Activated CD4-positive, alpha-beta T cell treated with anti-CD3 and anti-CD28 coated beads for 48 hours (primary cell): Measurements from ENCODE around the gene PELO.
"Not testable (repeated sequence)": the region's sequence is repeated elsewhere in the genome, so short reads cannot be mapped to it uniquely, and the experiment has no call there.

Experiments used
- DNase-seq: peaks from one replicate; pipeline ENCODE4 v3.0.0-alpha.2; 2020

Gene PELO

GRCh38 chr5:52802272-52802973 lies 14.7 kb downstream of the PELO start:
- no peak for DNase-seq

GRCh38 chr5:52802974-52803336 lies 15.2 kb downstream of the PELO start:
- DNase-seq, result no peak

- DNase-seq, result no peak
Measured at GRCh38 chr5:52804387-52804791, 16.7 kb downstream of the PELO start.

GRCh38 chr5:52804981-52805380 lies 17.3 kb downstream of the PELO start:
- no peak for DNase-seq

- no peak for DNase-seq
Measured at GRCh38 chr5:52805615-52806014, 17.9 kb downstream of the PELO start.

GRCh38 chr5:52807037-52807436 lies 19.3 kb downstream of the PELO start:
- DNase-seq, result no peak

- no peak for DNase-seq
Measured at GRCh38 chr5:52807723-52808122, 20.0 kb downstream of the PELO start.

- no peak for DNase-seq
Measured at GRCh38 chr5:52808316-52808901, 20.7 kb downstream of the PELO start.

- no peak for DNase-seq
Measured at GRCh38 chr5:52809884-52810283, 22.2 kb downstream of the PELO start.

GRCh38 chr5:52810426-52810825 lies 22.7 kb downstream of the PELO start:
- DNase-seq, result no peak

GRCh38 chr5:52811067-52811749 lies 23.5 kb downstream of the PELO start:
- peak; percentile 9 for DNase-seq

- DNase-seq, result no peak
Measured at GRCh38 chr5:52814352-52815148, 26.8 kb downstream of the PELO start.

- DNase-seq, result no peak
Measured at GRCh38 chr5:52817818-52818217, 30.1 kb downstream of the PELO start.

- DNase-seq, result no peak
Measured at GRCh38 chr5:52818360-52818759, 30.6 kb downstream of the PELO start.

GRCh38 chr5:52818807-52819206 lies 31.1 kb downstream of the PELO start:
- not testable (repeated sequence) for DNase-seq

- no peak for DNase-seq
Measured at GRCh38 chr5:52821901-52822300, 34.2 kb downstream of the PELO start.

GRCh38 chr5:52822437-52822836 lies 34.7 kb downstream of the PELO start:
- DNase-seq, result no peak

GRCh38 chr5:52824827-52825226 lies 37.1 kb downstream of the PELO start:
- DNase-seq, result no peak

- DNase-seq, result no peak
Measured at GRCh38 chr5:52825826-52826225, 38.1 kb downstream of the PELO start.

- no peak for DNase-seq
Measured at GRCh38 chr5:52827815-52828214, 40.1 kb downstream of the PELO start.

GRCh38 chr5:52829664-52830063 lies 41.9 kb downstream of the PELO start:
- no peak for DNase-seq

GRCh38 chr5:52830650-52831049 lies 42.9 kb downstream of the PELO start:
- no peak for DNase-seq

GRCh38 chr5:52831786-52832511 lies 44.2 kb downstream of the PELO start:
- no peak for DNase-seq
